AG20443 (cell line): ENCODE data around the gene TWF1.

ENCODE experiments used
- DNase-seq: peaks from one replicate; pipeline ENCODE4 v3.0.0; 2012; ENCODE audit warnings: low spot score, mixed read lengths

TWF1 gene

GRCh38 chr12:43805860-43806736, at the start of gene TWF1:
Gene TWF1, minus strand, starts transcription at chr12:43806317. Its CDS starts 72 bp downstream, at chr12:43806245.
- DNase-seq, result peak; percentile 97

GRCh38 chr12:43852744-43853143, 46.6 kb upstream of the TWF1 start:
- DNase-seq, result no peak

GRCh38 chr12:43848786-43849185, 42.7 kb upstream of the TWF1 start:
- peak; percentile 22 for DNase-seq

- no peak for DNase-seq
Measured at GRCh38 chr12:43848226-43848507, 42.0 kb upstream of the TWF1 start.

GRCh38 chr12:43847425-43848225, 41.5 kb upstream of the TWF1 start:
- DNase-seq, result peak; percentile 63

GRCh38 chr12:43842259-43842658, 36.1 kb upstream of the TWF1 start:
- no peak for DNase-seq

- DNase-seq, result no peak
Measured at GRCh38 chr12:43841253-43841652, 35.1 kb upstream of the TWF1 start.

GRCh38 chr12:43840338-43840737, 34.2 kb upstream of the TWF1 start:
- DNase-seq, result no peak

- no peak for DNase-seq
Measured at GRCh38 chr12:43836475-43836989, 30.4 kb upstream of the TWF1 start.

- peak; percentile 89 for DNase-seq
Measured at GRCh38 chr12:43835656-43836474, 29.7 kb upstream of the TWF1 start, which contains the start of gene TMEM117. Gene TMEM117, plus strand, starts transcription at chr12:43836081.

- no peak for DNase-seq
Measured at GRCh38 chr12:43835264-43835655, 29.1 kb upstream of the TWF1 start.

GRCh38 chr12:43832463-43833168, 26.5 kb upstream of the TWF1 start:
- DNase-seq, result no peak

GRCh38 chr12:43827093-43827492, 21.0 kb upstream of the TWF1 start:
- DNase-seq, result no peak

- peak; percentile 10 for DNase-seq
Measured at GRCh38 chr12:43826681-43827080, 20.6 kb upstream of the TWF1 start.

- no peak for DNase-seq
Measured at GRCh38 chr12:43824207-43824775, 18.2 kb upstream of the TWF1 start.

- DNase-seq, result no peak
Measured at GRCh38 chr12:43816168-43816567, 10.1 kb upstream of the TWF1 start.

GRCh38 chr12:43815416-43815815, 9.3 kb upstream of the TWF1 start:
- no peak for DNase-seq

- no peak for DNase-seq
Measured at GRCh38 chr12:43812926-43813325, 6.8 kb upstream of the TWF1 start.

GRCh38 chr12:43812057-43812456, 5.9 kb upstream of the TWF1 start:
- no peak for DNase-seq

- no peak for DNase-seq
Measured at GRCh38 chr12:43807386-43807785, 1.3 kb upstream of the TWF1 start.

GRCh38 chr12:43806737-43807072, 588 bp upstream of the TWF1 start:
- DNase-seq, result no peak
